Measurements from ENCODE around the gene SLC25A46. TPM values are rescaled to one million over a fixed set of nuclear protein-coding genes. Genes with fewer than 3 reads are reported as not detected.

SLC25A46 gene
- total and polyA plus RNA-seq, 7 donors, result 25.7 to 71.7 (median 51.6) TPM

DNA sequence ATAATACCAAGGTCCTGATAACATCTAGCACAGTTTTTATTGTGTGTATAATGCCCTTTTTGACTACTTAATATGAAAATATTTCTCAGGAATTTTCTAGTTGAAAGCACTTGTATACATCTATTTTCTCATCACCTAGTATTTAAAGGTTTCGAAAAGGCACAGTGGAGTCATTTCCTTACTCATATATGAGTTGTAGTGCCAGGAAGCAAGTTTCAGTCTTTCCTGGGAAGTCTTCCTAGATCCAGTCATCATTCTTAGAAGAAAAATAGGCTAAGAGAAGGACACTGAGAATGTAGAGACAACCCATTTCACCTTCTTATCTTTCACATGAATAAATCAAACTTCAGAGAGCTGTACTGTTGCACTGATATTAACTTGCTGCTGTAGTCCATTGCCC is 70.2 kb downstream of the SLC25A46 start:
- WGBS, 2 donors, result 94 to 95% methylated on average over 1 of the region's 1 CpG
- Histone ChIP-seq H3K27ac (no peak overlapping the region), H3K27me3 (no peaks in the 10 kb centered on the region), H3K36me3 (no peaks in the 10 kb centered on the region), H3K9me3 (peaks cover 0 to 7% (median 2%) of the 10 kb centered on the region in 4 donors), H3K4me1 (no peaks in the 10 kb centered on the region), H3K4me3 (no peak overlapping the region)
- TF ChIP-seq EP300 (IDR thresholded peaks at IDR 0.05) (no peak), POLR2A (IDR thresholded peaks at IDR 0.05) (no peak), POLR2AphosphoS5 (IDR thresholded peaks at IDR 0.05) (no peak)
- TF ChIP-seq, protein P1, sequence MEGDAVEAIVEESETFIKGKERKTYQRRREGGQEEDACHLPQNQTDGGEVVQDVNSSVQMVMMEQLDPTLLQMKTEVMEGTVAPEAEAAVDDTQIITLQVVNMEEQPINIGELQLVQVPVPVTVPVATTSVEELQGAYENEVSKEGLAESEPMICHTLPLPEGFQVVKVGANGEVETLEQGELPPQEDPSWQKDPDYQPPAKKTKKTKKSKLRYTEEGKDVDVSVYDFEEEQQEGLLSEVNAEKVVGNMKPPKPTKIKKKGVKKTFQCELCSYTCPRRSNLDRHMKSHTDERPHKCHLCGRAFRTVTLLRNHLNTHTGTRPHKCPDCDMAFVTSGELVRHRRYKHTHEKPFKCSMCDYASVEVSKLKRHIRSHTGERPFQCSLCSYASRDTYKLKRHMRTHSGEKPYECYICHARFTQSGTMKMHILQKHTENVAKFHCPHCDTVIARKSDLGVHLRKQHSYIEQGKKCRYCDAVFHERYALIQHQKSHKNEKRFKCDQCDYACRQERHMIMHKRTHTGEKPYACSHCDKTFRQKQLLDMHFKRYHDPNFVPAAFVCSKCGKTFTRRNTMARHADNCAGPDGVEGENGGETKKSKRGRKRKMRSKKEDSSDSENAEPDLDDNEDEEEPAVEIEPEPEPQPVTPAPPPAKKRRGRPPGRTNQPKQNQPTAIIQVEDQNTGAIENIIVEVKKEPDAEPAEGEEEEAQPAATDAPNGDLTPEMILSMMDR (IDR thresholded peaks at IDR 0.05), result no peak
- intact Hi-C loops (cut with DNase I), result no loop called here
- DNase-seq, result no peak

Other genes with a start within 250 kb of the SLC25A46 start
- gene TMEM232, start 12.3 kb upstream of the SLC25A46 start, total RNA-seq, result 1 to 10 TPM; 1.8 to 8.7 (median 3.5) TPM
- 1 to 10 TPM in 2 of 3 donors, under 1 TPM in 1; 0.93 to 5.4 (median 1.8) TPM for gene TMEM232, start 12.3 kb upstream of the SLC25A46 start, polyA plus RNA-seq